ENCODE measurements around the gene TMBIM4.

The TMBIM4 gene

GRCh38 chr12:66140731-66141130, 29.1 kb downstream of the TMBIM4 start:
- DNase-seq (ENCODE audit: low spot score), result no peak

- no peak for DNase-seq (ENCODE audit: low spot score)
These were observed 30.5 kb downstream of the TMBIM4 start for GRCh38 chr12:66139328-66139727.

GRCh38 chr12:66137937-66138336, 31.9 kb downstream of the TMBIM4 start:
- DNase-seq (ENCODE audit: low spot score), result no peak

DNA sequence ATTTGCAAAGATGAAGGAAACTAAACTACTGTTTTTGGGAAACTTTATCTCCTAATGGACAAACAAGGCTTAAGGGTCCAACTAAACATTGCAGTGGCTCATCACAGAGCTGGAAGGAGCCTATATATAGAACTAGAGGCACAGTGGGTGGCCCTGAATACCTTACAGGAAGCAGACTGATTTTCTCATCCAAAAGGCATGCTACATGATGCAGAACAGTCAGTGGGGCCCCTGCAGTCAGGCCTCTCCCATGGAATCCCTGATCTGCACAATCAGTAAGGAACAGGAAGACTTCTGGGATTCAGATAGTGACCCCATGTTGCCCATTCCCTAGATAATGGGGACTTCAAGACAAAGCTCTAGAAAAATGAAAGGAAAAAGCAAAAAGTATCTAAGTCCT, 37.4 kb downstream of the TMBIM4 start:
- DNase-seq (ENCODE audit: low spot score), result no peak

GRCh38 chr12:66131067-66131688, 38.6 kb downstream of the TMBIM4 start:
- DNase-seq (ENCODE audit: low spot score), result no peak

DNA sequence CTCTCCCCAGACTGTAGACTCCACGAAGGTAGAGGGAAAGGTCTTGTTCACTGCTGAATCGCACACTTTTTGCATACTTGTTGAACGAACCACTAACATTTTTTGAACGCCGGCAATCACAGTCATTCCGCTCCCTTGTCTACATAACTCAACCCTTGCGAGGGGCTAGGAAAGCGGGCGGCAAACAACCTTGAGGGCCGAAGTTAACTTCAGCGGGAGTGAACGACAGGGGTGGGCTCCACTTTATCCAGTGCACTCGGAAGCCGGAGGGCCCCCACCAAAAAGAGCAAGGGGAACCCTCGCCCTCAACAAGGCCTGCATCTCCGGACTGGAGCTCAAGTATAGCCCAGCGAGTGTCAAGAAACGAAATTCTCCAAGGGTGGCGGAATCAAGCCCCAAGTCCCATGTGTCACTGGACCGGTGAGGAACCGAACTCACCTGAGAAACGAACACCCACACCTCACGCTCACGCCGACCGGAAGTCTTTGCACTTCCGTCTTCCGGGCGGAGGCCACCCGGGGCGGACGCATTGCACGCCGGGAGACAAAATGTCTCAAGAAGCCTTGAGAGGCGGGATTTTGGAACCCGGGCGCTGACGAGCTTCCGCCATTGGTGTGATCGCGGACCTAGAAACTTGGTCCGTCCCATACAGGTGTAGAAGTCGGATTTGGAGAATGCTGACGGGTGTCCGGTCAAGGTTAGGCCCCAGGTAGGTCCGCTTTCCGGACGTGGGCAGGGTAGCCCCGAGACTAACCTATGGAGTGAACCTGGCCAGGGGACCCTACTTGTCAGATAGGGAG, 39.3 kb downstream of the TMBIM4 start, which contains the start of gene LLPH:
Gene LLPH (minus strand): TSS at position 484 of the 800 bp plus-strand sequence. CDS start 1,644 bp downstream, outside the sequence.
- DNase-seq (ENCODE audit: low spot score), result peak; percentile 93

- DNase-seq (ENCODE audit: low spot score), result no peak
These were observed 39.9 kb downstream of the TMBIM4 start for GRCh38 chr12:66129934-66130266.

DNA sequence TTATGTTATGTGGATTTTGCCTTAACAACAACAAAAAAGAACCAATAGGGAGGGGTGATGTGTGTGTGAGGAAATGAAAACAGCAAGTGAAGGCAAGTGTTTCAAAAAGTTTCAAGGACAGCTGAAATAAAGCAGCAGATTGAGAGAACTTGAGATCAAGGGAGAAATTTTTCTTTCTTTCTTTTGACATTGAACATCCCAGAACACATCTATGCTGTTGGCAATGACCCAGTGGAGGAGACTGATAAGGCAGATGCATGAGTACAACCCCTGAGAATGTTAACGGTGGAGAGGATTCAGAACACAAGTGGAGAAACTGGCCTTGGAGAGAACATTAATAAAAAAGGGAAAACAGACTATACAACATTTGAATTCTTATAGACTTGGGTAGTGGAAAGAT, 42.1 kb downstream of the TMBIM4 start:
- DNase-seq (ENCODE audit: low spot score), result no peak

- no peak for DNase-seq (ENCODE audit: low spot score)
These were observed 49.3 kb downstream of the TMBIM4 start for GRCh38 chr12:66120477-66120876.

GRCh38 chr12:66119870-66120241, 49.9 kb downstream of the TMBIM4 start:
- DNase-seq (ENCODE audit: low spot score), result no peak

GRCh38 chr12:66119229-66119869, 50.4 kb downstream of the TMBIM4 start:
- DNase-seq (ENCODE audit: low spot score), result no peak

DNA sequence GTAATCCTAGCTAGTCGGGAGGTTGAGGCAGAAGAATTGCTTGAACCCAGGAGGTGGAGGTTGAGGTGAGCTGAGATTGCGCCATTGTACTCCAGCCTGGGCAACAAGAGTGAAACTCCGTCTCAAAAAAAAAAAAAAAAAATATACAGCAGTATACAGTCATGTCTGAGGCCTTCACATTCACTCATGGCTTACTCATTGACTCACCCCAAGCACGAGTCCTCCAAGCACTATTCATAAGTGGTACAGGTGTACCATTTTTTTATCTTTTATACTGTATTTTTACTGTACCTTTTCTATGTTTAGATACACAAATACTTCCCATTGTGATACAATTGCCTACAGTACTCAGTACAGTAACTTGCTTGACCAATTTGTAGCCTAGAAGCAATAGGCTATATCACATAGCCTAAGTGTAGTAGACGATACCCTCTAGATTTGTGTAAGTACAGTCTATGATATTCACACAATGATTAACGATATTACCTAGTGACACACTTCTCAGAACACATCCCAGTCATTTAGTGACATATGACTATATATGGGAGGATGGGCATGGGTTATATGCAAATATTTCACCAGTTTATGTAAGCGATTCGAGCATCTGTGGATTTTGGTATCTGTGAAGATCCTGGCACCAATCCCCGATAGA, 51.4 kb downstream of the TMBIM4 start:
- no peak for DNase-seq (ENCODE audit: low spot score)

- no peak for DNase-seq (ENCODE audit: low spot score)
These were observed 52.6 kb downstream of the TMBIM4 start for GRCh38 chr12:66117242-66117641.

DNA sequence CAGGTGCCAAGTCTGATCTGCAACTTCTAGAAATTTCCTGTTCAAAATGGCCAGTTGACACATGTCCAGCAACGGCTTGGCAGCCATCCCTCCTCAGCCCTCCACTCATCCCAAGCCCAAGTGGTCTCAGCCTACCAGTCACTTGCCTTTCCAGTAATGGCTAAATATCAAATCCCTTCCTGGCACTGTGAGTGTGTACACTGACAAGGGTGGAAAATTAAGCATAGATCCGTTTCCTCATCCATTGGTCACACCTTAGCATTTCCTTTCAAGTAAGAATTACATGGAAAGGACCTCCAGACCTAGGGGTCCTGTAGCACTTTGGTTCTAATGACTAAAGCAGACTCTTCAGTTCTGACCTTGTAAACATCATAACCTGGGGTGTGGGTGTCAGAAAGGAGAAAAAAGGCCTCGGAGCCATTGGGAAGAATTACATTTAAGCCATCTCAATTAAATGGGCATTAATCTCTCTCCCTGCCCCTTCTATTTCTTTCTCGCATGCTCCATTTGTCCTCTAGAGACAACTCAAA, 54.7 kb downstream of the TMBIM4 start:
- DNase-seq (ENCODE audit: low spot score), result no peak

DNA sequence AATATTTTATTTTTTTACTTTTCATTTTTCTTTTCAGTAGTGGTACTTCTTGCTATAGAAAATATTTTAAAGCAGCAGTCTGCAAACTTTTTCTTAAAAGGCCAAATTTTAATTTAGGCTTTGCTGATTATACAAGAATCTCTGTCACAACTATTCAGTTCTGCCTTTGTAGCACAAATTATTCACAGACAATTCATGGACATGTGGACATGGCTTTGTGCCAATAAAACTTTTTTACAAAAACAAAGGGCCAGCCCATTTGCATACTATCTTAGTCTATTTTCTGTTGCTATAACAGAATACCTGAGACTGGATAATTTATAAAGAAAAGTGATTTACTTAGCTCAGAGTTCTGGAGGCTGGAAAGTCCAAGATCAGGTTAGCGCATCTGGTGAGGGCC, 56.3 kb downstream of the TMBIM4 start:
- DNase-seq (ENCODE audit: low spot score), result no peak

DNA sequence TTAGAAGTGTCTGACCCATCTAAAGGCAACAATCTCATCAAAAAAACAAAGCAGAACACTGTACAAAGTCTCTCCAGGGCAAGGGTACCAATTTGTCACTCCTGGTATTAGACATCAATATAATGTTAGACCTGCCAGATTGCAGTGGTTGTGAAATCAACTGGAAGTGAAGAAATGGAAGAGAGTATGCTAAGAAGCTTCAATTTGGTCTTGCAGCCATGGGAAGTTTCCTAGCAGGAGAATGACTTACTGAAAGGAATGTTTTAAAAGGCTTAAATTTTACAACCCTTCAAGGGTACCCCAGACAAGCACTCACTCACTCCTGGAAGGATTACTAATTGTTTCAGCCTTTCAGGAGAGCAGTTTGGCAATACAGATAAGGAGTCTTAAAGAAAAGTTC, 58.2 kb downstream of the TMBIM4 start:
- DNase-seq (ENCODE audit: low spot score), result no peak

DNA sequence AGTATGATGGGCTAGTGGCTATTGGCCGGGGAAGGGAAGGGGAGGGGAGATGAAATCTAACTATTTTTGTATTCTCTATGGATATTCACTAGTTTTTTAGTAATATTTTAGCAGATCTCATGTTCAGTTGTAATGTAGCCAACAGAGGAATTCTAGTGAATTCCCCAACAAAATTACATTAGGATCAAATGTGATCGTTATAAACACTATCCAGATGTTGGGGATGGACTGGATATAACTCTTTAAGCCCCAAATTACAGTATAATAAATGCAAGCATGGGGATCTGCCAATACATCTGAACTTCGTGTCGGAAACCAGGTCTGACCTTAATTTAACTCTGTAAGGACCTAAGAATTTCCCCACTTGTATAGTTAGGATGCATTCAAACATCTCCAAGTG, 60.7 kb downstream of the TMBIM4 start:
- no peak for DNase-seq (ENCODE audit: low spot score)

DNA sequence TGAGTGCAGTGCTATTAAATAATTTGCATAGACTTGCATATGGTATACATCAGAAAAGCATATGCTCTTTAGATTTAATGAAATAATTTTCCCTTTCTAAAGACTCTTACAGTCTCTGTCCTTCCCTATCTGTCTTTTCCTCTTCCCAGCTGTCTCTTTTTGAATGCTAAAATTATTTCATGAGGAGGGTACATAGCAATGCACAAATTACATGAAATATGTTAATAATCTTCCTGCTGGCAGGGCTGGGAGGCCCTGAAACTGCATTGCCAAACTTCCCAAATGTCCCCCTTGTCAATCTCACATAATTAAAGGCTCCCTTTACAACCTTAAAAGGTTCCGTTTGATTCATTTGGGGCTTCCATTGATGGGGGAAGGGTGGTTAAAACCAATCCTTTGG, 61.4 kb downstream of the TMBIM4 start:
- no peak for DNase-seq (ENCODE audit: low spot score)

GRCh38 chr12:66107451-66107915, 62.3 kb downstream of the TMBIM4 start:
- peak; percentile 88 for DNase-seq (ENCODE audit: low spot score)

DNA sequence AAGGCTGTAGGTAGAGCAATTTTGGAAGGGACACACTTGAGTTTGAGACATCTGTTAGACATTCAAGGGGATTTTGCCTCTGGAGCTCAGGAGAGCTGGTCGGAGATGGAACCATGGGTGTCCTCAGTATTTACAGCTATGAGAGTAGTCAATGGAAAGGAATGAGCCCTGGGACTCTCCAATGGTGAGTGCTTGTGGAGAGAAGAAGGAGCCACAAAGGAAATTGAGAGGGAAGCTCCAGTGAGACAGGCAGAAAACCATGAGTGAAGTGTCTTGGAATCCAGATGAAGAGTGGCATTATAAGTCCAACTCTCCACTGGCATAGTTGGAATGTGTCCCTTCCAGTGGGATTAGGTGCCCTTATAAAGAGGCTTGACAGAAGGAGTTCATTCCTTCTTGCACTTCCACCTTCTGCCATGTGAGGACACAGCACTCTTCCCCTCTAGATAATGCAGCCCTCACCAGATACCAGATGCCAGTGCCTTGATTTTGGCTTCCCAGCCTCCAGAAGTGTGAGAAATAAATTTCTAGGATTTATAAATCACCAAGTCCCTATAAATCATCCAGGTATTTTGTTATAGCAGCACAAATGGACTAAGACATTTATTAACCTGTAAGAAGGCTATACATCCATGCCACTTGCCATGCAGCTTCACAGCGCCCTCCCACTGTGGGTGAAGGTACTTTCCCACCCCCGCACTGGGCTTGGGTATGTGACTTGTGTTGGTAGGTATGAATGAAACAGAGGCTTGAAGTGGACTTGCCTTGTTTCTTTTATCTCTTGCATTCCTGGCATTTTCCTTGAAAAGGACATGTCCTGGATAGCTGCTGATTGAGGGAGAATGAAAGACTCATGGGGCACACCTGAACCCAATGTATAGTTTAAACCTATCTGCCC, 66.5 kb downstream of the TMBIM4 start:
- no peak for DNase-seq (ENCODE audit: low spot score)

DNA sequence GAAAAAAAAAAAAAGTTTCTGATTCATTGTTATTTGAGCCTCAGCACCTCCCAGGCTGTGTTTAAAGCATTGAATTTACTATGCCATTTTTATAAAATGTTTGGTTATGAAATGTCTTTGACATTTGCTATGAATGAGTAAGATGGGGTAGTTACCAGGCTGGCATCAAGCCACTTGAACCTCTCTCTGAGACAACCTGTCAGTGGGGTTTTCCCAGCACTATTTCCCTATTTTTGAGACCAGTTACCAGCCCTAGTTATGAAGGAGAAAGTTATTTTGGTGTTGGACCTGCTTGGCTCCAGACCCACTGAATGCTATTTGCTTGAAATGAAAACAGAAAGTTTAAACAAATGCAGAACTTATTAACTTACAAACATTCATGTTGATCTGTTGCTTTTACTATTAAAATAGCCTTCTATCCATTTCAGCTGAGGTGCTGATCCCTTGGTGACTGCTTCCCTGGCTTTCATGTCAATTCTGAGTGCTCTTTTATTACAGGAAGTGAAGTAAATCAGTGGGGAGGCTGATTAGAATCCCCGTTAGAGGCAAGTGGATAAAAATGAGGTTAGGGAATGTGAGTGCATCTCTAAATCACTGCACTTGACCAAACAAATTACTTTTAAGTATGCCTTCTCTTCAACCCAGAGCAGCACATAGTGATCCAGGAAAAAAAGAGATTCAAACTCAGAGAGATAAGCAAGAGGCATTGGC, 77.1 kb downstream of the TMBIM4 start:
- no peak for DNase-seq (ENCODE audit: low spot score)

Measured in activated CD4-positive, alpha-beta T cell treated with anti-CD3 and anti-CD28 coated beads, Interleukin-2, Interleukin-4, amounts not matched to agents 100 ng/mL and 50 ng/mL, durations not matched to agents 16 hours and 8 hours (primary cell).